Non-pigmented ciliary epithelial cell (primary cell): ENCODE results near the gene USP13.

ENCODE experiments used
- DNase-seq: peaks from one replicate; pipeline ENCODE4 v3.0.0-alpha.2; 2010; ENCODE audit warnings: low read depth

USP13 gene

DNA sequence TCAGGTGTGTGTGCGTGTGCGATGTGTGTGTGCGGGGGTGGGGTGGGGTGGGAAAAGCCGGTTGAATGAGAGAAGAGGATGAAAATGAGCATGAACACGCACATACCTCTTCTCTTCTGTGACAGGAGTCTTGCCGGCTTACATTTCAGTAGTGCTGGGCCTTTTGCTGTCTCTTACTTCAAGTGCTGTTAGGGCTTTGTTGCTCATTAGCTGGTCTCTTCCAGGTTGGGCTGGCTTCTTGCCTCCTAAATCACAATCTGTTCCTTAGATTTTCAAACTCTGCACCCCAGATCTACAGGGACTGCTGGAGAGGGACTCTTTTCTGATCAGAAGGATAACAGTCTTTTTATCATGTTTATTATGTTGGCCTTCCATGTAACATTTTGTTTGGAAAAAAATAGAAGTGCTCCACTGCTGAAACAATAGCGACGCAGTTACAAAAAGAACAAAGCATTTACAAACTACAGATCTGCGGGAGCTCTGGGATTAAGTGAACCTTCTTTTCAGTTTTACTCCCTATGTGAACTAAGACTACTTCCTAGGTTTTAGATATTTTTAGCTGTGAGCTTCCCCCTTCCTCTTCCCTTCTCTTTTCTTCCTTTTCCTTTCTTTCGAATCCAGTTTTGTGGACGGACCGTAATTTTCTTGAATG, 48.5 kb downstream of the USP13 start:
- DNase-seq, result no peak

DNA sequence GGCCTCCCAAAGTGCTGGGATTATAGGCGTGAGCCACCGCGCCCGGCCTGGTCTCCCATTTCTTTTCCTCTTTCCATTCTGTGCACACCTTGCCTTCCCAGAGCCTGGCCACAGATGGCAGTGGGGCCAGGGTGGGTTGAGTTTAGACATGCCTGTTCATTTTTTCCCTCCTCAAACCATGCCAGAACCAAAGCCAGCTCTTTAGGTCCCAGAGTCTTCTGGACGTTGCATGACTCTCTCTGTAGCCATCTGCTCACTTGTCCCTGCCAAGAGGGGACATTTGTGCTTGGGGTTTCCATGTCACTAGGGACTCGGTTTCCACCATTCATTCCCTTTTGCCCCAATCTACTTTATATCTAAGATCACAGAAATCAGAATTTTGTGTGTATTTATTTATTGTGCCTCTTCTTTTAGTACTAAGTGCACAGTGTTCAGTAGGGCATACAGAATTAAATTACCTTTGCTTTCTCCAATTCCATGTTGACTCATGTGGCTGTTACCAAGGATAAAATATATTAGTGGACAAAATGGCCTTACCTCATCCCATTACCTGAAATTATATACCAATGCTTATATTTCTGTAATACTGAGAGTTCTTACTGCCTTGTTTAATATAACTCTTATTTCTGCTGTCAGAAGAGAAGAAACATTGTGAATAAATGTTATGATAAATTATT, 49.6 kb downstream of the USP13 start:
- no peak for DNase-seq

DNA sequence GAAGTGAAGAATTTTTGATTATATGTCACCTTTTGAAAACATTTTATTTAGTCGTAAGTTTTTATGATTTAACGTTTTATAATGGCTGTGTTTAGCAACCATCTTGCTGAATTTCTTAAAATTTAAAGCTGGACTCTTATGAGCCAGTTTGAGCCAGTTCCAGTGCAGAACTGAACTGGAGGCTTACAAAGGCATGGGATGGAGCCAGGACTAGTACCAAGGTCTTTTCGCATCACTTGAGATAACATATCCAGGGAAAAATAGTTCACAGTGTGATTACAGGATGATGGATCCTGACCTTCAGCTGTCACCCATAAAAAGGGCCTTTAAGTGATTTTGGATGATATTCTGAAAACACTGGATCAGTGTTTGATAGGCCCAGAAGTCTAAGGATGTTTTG, 51.0 kb downstream of the USP13 start:
- DNase-seq, result no peak

DNA sequence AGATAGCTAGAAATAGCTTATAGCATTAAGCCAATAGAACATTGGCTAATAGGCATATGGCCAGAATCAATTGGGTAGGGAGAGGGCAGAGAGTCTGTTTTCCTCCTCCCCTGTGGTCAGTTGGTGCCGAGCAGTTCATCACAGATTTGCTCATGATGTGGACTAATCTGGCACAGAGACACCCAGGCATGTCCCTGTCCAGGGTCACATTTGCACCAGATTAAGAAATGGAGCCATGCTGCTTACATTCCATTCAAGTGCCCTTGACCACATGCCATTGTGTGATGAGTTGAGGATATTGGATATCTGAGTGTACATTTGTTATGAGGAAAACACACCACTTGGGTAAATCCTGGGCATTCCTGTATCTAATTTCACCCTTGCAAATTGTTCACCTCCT, 53.4 kb downstream of the USP13 start:
- DNase-seq, result no peak

DNA sequence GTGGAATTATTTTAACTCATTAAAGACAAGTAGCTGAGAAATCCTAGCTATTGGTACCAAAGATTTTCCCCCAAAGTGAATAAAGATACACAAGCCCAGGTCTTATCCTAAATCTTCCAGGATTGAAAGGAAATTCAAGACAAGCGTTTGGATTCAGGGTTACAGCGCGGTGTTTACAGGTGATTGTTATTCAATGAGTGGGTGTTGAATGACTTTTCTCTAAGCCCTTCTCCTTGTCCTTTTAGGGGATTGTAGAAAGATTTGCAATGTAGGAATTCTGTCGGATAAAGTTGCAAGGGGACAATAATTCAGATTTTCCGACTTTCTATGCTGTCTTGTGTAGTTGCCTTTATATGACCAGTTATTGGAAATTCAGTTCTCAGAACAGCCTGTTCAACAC, 57.2 kb downstream of the USP13 start:
- DNase-seq, result no peak

DNA sequence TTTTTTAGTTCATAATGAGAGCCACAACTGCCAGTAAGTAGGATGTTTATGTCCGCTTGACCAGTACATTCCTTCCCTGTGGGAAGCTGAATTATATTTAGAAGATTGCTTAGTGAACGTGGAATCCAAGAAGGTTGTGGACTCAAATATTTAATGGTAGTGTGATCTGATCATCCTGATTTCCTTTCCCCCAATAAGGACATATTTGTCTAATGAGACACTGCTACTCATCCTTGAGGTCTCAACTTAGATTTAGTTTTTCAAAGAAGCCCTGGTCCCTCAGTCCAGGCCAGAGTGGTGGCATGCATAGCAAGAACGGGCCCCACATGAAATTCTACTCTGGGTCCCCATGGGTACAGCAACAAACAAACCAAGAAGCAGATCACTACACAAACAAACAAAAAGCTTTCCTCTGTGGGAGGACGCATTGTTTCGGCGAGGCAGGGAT, 60.8 kb downstream of the USP13 start:
- peak; percentile 77 for DNase-seq

DNA sequence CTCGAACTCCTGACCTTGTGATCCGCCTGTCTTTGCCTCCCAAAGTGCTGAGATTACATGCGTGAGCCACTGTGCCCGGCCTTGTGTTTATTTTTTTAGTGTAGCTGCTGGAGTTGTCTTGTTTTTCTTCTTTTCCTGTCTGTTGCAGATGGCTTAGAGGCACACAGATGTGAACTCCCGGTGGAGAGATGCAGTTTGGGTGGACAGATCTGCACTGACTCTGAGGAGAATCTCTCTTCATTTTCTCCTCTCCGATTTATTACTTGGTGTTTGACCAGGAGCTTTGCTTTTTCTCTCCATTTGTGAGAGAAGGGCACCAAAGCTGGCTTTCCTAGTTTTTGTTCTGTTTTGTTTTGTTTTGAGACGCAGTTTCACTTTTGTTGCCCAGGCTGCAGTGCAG, 62.7 kb downstream of the USP13 start:
- no peak for DNase-seq

DNA sequence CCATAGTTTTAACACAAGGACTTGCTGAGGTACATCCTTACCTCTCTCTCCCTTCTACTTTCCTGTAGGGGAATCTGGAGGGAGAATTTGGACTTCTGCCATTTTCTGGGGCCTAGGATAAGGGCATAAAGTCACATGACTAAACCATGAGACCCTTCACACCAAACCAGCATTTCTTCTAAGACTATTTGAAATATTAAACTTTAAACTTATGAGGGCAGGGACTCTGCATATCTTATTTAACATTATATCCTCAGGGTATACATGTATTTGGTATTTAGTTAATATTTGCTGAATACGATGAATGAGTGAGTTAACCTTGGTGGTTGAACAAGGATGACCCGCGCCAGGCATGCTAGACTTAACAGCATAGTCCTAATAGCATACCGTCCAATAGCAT, 63.4 kb downstream of the USP13 start:
- no peak for DNase-seq

DNA sequence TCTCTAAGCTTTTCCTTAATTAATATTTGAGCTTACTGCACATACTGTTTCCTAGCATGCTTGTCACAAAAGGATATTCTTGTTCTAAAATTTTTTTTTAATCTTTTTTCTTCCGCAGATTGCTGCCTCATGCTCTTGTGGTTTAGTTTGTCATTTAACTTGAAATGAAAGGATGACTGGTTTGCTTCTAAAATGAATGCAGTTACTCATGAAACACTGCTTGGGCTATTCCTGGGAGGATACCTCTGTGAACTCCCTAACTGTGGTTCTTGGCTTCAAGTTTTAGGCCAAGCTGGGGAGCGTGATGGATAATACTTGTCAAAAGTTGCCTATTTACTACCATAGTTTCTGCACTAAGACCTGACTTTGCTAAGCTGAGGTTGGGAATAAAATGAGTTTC, 64.0 kb downstream of the USP13 start:
- DNase-seq, result peak; percentile 67

DNA sequence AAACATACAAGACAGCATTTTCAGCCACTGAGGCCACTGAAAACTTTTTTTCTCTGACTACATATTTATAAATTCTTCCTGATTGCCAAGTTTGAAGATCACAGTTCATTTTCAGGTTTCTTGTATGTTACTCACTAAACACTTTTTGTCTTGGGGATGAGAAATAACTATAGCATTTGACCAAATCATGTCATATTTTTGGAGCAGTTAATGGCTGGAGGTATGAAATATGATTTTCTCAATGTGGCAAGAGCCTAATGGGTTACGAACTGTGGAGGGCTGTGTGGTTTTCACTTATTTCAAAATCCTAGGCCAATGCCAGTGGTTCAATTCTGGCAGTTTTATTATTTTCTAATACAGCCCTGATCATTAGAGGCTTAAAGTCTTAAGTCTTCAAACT, 64.4 kb downstream of the USP13 start:
- DNase-seq, result no peak

DNA sequence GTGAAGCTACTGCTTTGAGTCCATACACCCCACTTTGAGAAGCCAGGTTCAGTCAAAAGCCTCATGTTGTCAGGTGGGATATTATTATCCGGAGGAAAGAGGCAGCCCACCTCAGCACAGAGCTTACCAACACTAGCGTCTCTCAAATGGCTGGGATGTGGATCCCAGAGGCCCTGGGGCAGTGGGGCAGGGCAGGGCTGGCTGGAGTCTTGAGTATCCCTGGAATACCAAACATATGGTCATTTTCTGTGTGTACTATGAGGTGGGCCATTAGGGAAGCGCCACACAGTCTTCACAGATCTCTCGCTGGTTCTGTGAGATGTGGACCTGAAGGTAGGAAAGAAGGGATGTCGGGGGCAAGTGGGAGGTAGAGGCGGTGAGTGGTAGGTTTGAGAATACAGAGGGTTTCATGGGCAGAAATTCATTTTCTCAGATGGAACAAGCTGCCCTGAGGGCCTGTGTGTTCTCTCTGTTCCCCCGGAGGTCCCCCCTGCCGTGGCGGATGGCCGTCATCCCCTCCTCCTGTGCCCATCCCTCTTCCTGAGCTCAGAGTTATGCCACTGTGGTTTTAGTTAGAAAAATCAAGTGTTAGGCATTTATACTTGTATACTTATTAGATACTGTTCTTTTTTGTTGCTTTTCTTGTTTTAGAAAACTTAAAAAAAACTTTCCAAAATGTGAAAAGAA, 66.4 kb downstream of the USP13 start:
- no peak for DNase-seq

DNA sequence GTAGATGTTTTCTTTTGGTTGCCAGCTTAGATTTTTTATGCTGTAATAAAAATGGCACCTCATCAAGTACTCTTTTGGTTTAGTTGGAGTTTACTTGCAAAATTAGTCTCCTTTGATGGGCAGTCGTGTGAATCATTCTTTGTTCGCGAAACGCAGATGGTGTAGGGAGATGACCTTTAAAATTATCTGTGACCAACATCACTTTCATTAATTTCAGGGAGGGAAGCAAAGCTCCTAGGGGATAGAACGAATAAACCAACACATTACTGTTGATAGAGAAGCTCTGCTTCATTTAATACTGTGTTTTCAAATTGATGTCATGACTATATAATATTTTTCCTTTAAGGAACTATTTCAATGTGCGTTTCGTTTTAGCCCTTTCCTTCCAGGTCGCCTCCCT, 67.4 kb downstream of the USP13 start:
- DNase-seq, result no peak

DNA sequence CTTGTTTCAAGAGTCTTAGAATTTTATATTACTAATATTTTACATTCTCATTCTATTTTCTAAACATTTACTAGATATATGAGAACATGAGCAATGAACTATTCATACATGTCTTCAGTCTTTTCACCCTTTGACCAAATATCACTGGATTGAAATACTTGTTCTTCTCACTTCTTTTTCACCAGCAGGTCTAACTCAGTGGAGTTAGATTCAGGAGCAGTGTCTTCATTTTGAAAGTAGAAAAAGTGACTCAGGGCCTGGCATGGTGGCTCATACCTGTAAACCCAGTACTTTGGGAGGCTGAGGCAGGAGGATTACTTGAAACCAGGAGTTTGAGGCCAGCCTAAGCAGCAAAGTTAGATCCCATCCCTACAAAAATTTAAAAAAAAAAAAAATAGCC, 70.8 kb downstream of the USP13 start:
- no peak for DNase-seq

DNA sequence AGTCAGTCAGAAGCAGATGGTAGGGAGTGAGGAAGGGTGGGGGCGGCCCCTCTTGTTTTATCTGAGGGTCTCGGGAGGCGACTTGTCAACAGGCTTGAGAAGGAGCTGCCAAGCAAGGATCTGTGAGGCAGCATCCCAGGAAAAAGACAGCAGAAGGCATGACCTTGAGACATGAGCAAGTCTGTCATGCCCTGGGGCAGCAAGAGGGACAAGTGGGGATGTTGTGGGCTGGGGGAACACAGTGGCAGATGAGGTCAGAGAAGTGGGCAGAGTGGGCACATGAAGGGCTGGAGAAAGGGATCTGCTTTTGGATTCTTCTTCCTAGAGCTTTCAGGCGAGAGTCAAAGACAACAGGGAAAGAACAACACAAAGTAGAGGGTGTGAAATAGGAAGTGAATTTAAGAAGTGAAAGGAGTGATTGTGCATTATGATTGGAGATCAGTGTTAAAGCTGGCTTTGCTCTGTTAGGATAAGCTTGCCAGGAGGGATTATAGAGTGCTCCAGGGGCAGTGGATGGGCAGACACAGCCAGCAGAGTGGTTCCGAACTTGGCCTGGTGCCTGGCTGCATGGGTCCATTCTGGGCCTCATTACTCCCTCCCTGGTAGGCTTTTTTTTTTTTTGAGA, 73.3 kb downstream of the USP13 start:
- no peak for DNase-seq

DNA sequence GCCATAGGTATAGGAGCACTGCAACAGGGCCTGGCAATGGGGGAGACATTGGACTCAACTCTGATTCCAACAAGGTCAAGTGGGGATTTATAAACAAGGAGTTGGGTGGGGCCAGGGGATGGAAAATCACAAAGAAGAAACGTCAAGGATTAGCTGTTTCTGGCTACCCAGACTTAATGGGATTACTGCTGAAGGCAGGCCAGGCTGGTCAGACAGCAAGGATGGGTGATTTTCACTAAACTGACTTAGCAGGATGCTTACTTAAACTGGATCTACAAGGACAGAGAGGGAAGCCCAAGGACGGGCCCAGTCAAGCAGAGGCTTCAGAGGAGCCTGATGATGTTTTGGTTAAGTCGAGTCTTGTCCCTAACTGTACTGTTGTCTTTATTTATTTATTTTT, 76.2 kb downstream of the USP13 start:
- DNase-seq, result no peak

DNA sequence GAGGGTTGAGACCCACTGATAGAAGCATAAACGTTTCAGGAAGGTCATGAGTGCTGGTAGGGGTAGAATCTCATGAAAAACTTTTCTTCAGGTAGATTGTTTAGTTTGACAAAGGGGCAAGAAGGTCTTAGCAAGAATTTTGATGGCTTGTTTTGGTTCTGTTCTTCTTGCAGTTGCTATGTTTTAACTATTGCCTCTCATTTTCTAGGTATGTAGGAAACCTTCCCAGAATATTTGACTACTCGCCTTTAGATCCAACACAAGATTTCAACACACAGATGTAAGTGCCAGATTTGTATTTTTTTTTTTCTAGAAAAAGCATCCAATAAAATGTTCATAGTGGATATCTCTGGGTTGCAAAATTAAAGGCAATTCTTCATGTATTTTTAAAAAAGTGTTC, 77.1 kb downstream of the USP13 start:
- no peak for DNase-seq

DNA sequence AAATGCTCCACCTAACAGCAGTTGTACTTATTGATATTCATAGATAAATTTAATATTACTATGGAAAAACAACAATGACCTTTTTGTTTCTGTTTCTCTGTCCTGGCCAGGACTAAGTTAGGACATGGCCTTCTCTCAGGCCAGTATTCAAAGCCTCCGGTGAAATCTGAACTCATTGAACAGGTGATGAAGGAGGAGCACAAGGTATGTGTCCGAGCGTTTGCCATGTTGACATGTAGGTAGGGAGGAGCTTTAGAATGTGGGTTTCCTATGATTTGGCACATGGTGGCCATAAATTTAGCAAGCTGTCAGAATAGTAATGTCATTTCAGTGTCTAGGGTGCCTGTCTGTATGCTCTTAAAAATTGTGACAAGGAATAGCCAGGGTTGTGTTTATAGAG, 77.7 kb downstream of the USP13 start:
- no peak for DNase-seq

DNA sequence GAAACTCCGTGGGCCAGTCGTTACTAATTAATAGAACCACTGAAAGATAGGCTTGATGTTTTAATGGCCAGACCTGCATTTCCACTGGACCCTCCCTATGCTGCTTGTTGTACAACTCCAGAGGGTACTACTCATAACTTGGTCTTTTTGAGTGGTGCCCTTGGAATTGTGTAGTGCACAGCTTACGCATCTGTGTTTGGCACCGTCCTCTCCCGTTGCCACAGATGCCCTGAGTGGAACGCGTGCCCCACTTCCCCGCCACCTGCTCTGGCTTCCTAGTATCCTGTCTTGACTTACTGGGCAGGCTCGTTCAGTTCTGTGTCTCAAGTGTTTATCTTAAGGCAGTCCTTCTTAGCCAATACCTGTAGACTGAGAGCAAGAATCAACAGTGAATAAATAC, 78.7 kb downstream of the USP13 start:
- no peak for DNase-seq

DNA sequence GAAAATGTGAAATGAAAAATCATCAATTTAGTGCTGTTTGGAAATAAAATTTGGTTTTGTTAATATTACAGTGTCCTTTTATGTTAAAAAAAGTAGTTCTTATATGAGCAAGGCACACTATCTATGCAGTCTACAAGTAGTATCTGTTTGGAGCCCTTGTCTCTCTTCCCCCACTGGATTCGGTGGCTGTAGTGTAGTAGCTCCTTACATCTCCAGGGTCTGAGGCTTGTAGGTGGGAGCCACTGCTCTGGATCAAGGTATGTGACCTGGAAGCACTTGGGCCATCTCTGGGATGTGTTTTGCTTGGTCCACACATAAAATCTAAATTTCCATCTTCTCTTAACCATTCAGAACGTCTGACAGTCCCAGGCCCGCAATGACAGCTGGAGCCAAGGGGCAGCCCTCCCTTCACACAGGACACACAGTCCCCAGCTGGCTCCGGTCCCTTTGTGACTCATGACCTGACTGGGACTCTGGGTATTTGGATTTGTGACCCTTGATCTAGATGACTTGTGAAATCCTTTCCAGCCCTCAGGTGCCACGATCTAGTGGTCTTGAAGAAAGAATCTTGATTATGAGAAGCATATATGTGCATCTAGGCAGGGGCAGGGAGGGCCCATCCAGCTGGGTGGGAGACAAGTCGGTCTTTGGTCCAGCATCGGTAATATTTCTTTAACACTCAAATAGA, 80.0 kb downstream of the USP13 start:
- no peak for DNase-seq

DNA sequence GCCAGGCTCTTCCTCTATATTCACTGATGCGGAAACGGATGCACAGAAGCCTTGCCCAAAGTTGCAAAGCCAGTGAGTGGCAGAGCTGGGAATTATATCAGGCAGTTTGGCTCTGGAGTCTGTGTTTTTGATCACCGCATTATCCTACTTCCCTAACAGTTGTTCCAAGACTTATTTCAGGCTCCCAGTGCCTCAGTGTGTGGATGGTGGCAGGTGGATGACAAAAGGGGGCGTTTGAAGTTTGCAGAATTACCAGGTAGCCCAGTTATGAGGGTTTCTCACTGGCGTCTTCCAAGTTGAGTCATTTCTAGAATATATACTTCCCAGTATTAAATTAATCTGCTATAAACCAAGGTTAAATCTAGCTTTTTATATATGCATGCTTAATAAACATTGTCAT, 81.0 kb downstream of the USP13 start:
- no peak for DNase-seq

DNA sequence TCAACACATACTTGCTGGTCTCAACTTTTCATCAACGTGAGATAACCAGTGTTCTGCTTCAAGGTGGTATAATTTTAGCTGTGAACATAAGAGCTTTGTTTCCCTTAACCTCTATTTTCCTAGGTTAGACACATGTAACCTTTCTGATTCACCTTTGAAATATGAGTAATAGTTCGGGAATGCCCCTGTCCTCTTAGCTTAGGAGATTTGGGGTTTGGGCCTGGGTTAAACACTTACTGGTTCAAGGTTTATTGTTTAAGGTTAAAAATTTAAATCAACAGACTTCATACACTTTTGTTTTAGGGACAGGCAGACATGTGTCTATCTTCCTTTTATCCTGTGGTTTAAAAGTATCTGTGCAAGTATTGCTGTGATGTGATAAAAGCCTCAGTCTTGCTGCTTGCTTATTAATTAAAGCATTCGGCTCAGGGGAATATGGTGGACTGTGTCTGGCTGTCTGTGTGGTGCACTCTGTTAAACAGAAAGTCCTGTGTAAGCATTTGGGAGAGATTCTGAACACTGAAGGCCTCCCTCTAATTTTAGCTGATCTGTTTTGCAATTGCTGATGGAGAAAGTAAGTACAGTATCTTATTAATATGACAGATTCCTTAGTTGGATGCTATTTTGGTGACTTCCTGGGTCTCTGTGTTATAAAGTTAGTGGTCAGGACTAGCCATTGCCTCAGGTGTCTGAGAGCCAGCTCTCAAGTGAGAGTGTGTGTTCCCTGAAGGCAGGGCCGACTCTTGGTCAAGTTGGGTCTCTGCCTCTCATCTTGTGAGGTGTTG, 81.8 kb downstream of the USP13 start:
- DNase-seq, result no peak

DNA sequence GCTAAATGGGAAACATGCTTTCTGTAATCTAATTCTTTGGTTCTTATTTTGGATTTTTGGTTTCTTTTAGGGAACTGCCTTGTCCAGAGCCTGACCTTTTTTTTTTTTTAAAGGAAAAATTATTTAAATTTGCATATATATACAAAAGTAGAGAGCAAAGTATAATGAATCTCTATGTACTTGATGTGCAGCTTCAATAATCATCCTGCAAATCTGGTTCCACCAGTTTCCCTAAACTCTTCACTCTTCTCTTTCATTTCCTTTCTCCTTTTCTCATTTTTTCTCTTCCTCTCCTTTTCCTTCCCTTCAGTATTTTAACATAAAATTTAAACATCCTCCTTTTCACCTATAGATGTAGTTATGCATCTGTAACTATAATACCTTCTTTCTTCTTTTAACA, 82.5 kb downstream of the USP13 start:
- no peak for DNase-seq
